Fibroblast of skin of back (primary cell): ENCODE measurements around the gene VAPA. TPM values are rescaled to one million over a fixed set of nuclear protein-coding genes. Genes with fewer than 3 reads are reported as not detected.

ENCODE experiments used
- DNase-seq: peaks from one replicate; pipeline ENCODE4 v3.0.0-alpha.2; 2013
- polyA plus RNA-seq, 2 experiments: library from polyadenylated mRNA; unstranded; fragments of 120-200 nt; gene quantifications; one replicate each; pipeline ENCODE4 v1.2.1, GENCODE V29; 2013; ENCODE audit not compliant: insufficient read length in 2 of 2

The VAPA gene, protein sequence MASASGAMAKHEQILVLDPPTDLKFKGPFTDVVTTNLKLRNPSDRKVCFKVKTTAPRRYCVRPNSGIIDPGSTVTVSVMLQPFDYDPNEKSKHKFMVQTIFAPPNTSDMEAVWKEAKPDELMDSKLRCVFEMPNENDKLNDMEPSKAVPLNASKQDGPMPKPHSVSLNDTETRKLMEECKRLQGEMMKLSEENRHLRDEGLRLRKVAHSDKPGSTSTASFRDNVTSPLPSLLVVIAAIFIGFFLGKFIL
- polyA plus RNA-seq (2013, experiment 1 of 2; ENCODE audit: insufficient read length) = 203 TPM
- 172 TPM for polyA plus RNA-seq (2013, experiment 2 of 2; ENCODE audit: insufficient read length)

DNA sequence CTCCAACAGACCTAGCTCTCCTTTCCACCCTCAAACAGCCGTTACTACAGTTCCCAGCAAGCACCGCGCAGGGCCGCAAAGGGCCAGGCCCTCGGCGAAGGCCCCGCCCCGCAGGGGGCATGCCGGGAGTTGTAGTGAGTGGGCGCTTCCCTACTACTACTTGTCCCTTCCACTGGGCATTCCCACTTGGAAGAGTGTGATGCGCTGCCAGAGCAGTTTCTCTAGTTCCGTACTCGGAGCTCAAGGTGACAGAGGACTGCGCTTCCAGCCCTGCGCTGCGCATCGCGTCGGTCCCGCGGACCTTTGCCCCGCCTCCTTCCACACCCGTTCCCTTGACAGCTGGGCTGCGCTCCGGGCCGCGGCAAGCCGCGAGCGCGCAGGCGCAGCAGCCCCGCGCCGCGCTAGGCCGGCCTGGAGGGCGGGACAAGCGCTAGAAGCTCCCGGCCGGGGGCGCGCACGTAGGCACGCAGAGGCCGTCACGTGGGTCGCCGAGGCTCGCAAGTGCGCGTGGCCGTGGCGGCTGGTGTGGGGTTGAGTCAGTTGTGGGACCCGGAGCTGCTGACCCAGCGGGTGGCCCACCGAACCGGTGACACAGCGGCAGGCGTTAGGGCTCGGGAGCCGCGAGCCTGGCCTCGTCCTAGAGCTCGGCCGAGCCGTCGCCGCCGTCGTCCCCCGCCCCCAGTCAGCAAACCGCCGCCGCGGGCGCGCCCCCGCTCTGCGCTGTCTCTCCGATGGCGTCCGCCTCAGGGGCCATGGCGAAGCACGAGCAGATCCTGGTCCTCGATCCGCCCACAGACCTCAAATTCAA, at the start of gene VAPA:
Gene VAPA (plus strand): TSS at position 491 of the 808 bp plus-strand sequence. CDS start 241 bp downstream, at position 732.
- DNase-seq = peak; percentile 96

DNA sequence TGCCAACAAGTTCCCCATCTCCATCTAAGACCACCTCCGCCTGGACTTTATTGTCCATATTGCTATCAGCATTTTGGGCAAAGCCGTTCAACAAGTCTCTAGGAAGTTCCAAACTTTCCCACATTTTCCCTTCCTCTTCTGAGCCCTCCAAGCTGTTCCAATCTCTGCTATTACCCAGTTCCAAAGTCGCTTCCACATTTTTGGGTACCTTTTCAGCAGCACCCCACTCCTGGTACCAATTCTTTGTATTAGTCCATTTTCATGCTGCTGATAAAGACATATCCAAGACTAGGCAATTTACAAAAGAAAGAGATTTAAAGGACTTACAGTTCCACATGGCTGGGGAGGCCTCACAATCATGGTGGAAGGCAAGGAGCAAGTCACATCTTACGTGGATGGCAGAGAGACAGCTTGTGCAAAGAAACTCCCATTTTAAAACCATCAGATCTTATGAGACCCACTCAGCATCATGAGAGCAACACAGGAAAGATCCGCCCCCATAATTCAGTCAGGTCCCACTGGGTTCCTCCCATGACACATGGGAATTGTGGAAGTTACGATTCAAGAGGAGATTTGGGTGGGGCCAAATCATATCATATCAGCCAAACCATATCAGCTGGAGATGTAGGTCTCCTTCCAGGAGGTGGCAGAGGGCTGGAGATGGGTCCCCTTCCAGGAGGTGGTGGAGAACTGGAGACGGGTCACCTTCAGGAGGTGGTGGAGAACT, 47.9 kb upstream of the VAPA start:
- DNase-seq = no peak

DNA sequence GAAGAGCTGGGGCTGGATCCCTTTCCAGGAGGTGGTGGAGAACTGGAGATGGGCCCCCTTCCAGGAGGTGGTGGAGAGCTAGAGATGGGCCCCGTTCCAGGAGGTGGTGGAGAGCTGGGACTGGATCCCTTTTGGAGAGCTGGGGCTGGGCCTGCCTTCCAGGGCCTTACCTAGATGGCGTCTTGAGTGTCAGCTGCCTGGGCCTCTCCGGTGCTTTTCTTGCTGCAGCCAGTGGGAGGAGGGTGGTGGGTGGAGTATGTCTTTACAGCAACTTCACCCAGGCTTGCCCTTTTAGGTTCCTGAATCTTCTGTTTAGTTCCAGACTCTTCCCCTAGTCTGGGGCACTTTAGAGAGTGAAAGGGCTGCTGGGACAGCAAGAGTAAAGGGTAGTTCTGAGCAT, 47.2 kb upstream of the VAPA start:
- no peak for DNase-seq

- no peak for DNase-seq
Observed at GRCh38 chr18:9867071-9867594, 46.7 kb upstream of the VAPA start.

DNA sequence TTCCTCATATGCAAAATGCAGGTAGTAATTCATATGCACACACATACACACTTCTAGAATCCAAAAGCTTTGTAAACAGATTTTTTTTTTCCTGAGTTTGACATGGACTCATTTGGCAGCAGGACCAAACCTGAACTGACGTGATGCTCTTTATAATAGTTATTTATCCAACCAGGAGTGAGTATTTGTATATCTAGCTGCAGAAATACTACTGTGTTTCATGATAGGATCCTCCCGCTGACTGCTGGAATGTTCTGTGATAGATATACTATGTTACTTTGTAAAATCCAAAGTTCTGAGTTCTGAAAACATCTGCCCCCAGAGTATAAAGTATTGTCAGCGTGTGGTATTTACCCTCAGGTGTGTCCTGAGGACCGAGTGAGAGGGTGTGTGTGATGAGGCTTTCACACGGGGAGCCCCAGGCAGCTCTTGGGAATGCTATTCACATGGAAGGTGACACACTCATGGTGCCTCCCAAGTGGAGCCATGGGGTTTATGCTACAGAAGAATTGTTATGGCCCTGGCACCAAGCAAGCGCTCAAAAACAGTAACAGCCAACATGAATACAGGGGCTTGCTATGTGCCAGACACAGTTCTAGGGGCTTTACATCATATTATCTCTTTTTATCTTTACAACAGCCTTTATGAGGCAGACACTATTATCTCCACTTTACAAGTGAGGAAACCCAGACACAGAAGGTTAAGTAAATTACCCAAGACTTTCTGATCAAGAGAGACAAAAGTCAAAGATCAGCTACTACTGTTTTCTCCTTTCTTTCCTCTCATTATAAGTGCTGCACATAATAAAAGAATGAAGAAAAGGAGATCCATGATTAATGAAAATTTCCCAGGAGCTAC, 44.7 kb upstream of the VAPA start:
- DNase-seq = no peak

- peak; percentile 38 for DNase-seq
Observed at GRCh38 chr18:9869715-9870430, 43.9 kb upstream of the VAPA start.

GRCh38 chr18:9870431-9871008, 43.3 kb upstream of the VAPA start:
- DNase-seq = no peak

GRCh38 chr18:9871244-9871746, 42.5 kb upstream of the VAPA start:
- DNase-seq = no peak

- no peak for DNase-seq
Observed at GRCh38 chr18:9872823-9873222, 41.0 kb upstream of the VAPA start.

DNA sequence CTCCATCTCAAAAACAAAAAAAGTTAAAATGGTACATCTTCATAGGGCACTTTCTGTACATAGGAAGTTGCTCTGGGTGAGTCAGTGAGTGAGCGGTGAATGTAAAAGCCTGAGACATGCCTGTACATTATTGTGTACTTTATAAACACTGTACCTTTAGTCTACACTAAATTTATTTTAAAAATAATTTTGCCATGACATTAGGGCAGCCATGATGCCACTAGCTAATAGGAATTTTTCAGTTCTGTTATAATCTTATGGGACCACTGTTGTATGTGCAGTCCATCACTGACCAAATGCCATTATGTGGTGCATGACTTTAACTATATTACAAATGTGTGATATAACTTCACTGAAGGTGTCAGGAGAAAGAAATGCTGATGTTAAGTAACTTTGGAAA, 39.1 kb upstream of the VAPA start:
- peak; percentile 37 for DNase-seq

- no peak for DNase-seq
Observed at GRCh38 chr18:9876212-9876866, 37.5 kb upstream of the VAPA start.

GRCh38 chr18:9876867-9877654, 36.8 kb upstream of the VAPA start:
- peak; percentile 92 for DNase-seq

GRCh38 chr18:9877655-9878014, 36.2 kb upstream of the VAPA start:
- DNase-seq = no peak

- no peak for DNase-seq
Observed at GRCh38 chr18:9878095-9878494, 35.7 kb upstream of the VAPA start.

DNA sequence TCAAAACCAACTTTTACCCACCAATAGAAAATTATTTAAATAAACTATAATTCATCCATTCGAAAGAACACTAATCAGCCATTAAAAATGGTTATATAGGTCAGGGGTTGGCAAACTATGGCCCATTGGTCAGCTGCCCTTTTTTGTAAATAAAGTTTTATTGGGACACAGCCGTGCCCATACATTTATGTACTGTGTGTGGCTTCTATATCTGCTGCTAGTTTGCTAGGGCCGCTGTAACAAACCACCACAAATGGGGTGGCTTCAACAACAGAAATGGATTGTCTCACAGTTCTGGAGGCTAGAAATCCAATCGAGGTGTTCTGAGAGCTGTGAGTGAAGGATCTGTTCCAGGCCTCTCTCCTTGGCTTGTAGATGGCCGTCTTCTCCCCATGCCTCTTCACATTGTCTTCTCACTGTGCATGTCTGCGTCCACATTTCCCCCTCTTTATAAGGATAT, 35.0 kb upstream of the VAPA start:
- DNase-seq = no peak

- DNase-seq = no peak
Observed at GRCh38 chr18:9884090-9884489, 29.7 kb upstream of the VAPA start.

DNA sequence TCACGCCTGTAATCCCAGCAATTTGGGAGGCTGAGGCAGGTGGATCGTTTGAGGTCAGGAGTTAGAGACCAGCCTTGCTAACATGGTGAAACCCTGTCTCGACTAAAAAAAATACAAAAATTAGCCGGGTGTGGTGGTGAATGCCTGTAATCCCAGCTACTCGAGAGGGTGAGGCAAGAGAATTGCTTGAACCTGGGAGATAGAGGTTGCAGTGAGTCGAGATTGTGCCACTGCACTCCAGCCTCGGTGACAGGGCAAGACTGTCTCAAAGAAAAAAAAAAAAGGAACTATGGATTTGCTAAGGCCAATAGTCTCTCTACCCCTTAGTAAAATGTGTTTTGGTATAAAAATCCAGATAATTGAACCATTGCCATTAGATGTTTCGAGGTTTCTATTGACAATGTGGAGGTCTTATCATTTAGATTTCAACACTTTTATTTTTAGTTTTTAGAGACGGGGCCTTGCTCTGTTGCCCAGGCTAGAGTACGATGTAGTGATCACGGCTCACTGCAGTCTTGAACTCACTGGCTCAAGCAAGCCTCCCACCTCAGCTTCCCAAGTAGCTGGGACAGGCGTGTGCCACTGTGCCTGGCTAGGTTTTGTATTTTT, 29.2 kb upstream of the VAPA start:
- DNase-seq = no peak

DNA sequence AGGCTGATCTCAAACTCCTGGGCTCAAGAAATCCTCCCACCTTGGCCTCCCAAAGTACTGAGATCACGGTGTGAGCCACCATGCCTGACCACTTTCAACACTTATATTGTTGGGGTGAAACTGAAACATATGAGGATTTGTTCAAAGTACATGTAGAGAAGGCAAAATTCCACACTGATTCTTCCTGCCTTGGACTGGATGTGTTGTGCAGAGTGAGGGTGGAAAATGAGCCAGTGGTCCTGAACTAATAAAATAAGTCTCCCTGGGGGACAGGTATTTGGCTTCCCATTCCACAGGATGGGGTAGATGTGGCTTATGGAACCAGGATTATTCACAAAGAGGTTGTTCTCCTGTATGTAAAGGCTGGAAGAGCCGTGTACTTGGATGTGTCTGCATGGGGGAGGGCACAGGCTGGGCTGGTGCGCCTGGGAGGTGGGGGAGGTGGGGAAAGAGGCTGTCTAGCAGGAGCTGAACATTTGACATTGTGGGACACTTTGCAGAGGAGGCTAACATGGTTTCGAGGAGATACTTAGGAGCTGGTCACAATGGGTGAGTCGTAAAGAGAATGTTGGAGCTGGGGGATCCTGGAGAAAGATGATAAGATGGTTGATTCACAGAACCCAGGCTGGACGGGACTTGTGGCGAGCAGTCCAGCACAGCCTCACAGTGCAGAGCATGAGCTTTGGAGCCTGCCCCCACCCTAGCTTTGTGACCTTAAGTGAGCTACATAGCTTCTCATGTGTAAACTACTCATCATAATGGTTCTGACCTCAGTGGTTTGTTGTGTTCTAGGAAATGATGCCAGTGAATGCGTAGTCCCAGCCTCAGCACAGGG, 28.4 kb upstream of the VAPA start, which contains the start of gene TXNDC2:
Gene TXNDC2 (plus strand): TSS at position 804 of the 835 bp plus-strand sequence. CDS start 708 bp downstream, outside the sequence.
- no peak for DNase-seq
